Measurements from ENCODE around the gene SLC45A3.

The SLC45A3 gene

GRCh38 chr1:205701420-205701819, 21.1 kb upstream of the SLC45A3 start:
- DNase-seq (ENCODE audit: low read depth in 1 of 2, low spot score in 1 of 2) = no peak

DNA sequence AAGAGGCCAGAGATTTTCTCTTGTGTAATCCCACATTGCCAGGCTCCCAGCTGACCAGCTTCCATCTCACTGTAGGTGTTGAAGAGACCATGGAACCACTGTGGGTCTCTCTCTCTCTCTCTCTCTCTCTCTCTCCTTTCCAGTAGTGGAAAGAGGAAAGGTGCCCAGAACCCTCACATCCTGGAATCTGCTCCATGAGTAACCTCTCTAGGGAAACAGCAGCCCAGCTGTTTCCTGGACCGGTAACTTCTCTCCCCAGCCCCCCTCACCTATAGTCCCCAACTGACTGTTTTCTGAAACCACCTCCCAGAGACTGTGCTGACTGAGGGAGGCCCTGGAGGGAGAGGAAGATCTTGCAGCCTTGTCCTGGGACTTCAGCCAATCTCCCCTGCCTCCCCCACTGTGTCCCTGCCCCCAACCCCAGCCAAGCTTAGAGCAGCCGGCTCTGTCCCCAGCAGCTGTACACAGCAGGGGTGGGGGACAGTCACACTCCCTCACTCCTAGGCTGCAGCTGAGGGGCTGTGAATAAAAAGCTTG, 20.6 kb upstream of the SLC45A3 start:
- no peak for DNase-seq (ENCODE audit: low read depth in 1 of 2, low spot score in 1 of 2)

- no peak for DNase-seq (ENCODE audit: low read depth in 1 of 2, low spot score in 1 of 2)
Observed at GRCh38 chr1:205699416-205699815, 19.1 kb upstream of the SLC45A3 start.

- DNase-seq (ENCODE audit: low read depth in 1 of 2, low spot score in 1 of 2) = no peak
Observed at GRCh38 chr1:205698921-205699320, 18.6 kb upstream of the SLC45A3 start.

GRCh38 chr1:205693421-205693991, 13.2 kb upstream of the SLC45A3 start:
- no peak for DNase-seq (ENCODE audit: low read depth in 1 of 2, low spot score in 1 of 2)

DNA sequence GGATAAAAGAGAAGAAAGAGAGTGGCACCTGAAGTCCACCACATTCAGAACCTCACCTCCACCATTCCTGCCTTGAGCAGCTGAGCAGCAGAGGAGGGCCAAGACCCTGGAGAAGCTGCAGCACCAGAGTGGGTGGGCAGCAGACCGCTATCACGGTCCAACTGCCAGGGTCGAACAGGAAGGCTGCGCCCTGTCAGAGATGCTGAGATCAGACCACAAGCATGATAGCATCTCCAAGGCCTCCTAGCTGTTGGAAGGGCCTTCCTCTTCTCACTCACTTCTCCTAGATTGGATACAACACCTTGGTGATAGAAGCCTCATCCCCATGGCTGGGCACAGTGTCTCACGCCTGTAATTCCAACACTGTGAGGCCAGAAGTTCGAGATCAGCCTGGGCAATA, 12.1 kb upstream of the SLC45A3 start:
- DNase-seq (ENCODE audit: low read depth in 1 of 2, low spot score in 1 of 2) = no peak

DNA sequence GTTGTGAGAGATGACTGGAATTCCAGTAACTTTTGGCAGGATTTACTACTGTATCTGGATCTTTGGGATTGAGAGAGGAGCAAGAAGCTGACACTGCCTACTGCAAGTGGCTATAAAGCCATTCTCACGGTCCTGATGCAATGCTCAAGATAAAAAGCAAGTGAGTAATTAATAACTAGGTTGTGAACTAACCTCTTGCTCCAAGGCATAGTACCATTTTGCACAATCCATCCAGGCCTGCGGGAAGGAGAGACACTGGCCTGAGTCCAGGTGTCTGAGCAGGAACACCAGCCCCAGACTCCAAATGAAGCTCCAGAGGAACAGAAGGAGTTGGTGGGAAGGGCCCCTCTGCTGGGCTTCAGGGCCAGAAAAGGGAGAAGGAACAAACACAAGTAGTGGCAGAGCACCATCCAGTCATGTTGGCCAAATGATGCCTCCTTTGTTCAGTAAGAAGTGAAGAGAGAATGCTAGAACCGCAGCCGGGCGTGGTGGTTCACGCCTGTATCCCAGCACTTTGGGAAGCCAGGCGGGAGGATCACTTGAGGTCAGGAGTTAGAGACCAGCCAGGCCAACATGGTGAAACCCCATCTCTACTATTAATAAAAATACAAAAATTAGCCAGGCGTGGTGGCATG, 9.9 kb upstream of the SLC45A3 start:
- no peak for DNase-seq (ENCODE audit: low read depth in 1 of 2, low spot score in 1 of 2)

DNA sequence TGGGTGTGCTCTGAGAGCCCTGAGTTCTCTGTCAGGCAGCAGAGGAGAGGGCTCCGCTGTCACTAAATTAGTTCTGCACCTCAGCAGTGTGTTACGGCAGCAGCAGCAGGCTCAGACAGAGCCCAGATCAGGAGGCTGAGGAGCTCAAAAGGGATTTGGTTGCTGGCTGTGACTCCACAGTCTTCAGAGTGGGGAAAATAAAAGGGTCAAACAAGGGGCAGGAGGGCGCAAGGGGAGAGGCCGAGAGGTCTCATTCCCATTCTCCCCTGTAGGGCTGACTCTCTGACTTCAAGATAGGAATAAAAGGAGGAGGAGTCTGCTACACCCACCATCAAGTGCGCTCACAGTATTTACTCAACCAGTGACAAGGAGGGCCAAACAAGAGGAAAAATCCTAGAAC, 9.2 kb upstream of the SLC45A3 start:
- no peak for DNase-seq (ENCODE audit: low read depth in 1 of 2, low spot score in 1 of 2)

- no peak for DNase-seq (ENCODE audit: low read depth in 1 of 2, low spot score in 1 of 2)
Observed at GRCh38 chr1:205688171-205689080, 8.1 kb upstream of the SLC45A3 start.

DNA sequence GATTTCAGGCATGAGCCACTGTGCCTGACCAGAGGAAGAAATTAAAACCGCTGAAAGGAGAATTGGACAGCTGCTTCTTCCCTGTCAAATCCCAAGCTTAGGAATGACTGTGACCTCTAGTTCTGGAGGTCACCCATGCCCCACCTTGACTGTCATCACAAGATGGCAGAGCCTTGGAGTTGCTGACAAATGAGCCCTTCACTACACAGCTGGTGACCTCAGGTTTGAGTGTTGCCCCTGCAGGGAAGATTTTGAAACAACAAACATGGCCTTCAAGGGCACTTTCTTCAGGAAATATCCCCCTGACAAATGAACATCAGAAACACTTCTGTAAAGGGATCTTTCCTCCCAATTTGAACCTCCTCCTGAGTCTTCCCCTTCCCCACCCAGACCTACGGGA, 6.9 kb upstream of the SLC45A3 start:
- DNase-seq (ENCODE audit: low read depth in 1 of 2, low spot score in 1 of 2) = no peak

GRCh38 chr1:205681364-205681763, 1.1 kb upstream of the SLC45A3 start:
- DNase-seq (ENCODE audit: low read depth in 1 of 2, low spot score in 1 of 2) = no peak

DNA sequence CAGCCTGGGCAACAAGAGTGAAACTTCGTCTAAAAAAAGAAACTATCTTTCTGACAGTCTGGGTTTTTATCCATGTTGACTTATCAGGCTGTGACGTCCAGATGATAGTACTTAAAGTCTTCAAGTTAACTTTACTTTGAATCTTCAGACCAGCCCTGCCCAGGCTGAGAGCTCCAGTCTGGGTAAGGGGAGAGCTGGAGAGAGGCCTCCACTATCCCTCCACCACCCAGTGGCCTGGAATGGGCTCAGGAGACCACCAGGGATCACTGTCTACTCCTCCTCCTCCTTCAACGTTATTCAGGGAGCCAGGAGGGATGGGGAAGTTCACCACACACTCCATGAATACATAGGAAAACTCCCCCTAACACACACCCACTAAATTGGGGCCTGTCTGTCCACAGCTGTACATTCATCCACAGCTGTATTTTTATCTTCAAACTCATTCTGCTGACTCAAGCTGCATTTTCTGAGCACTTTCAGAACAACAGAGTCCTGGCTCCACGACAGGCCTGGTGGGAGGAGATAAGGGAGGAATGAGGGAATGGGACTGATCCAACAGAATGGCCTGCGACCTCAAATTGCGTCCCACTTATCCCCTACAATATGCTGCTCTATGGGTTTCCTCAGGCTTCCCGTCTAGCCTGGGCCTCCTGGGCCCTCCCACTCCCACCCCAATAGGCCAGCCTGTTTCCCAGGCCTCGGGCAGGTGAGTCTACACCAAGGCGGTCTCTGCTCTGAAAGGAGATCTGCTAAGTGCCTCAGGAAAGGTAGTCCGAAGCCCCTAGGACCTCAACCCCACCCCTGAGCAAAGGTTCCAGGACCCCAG, 1.8 kb downstream of the SLC45A3 start:
- no peak for DNase-seq (ENCODE audit: low read depth in 1 of 2, low spot score in 1 of 2)

DNA sequence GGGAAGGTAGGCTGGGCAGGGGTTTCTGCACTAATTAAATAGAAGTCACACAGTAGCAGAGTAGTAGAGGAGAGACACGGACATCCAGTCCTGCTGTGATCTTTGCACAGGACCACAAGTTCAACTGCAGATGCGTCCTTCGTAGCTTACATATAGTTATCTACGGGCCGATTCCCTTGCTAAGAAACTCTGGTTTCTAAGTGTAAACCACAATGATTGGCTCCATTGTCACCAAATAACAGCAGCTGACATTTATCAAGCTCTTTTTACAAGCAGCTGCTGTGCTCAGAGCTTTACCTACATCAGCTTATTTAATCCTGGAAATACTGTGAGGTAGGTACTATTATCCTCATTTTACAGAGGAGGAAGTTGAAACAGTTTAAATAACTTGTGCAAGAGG, 3.1 kb downstream of the SLC45A3 start:
- no peak for DNase-seq (ENCODE audit: low read depth in 1 of 2, low spot score in 1 of 2)

DNA sequence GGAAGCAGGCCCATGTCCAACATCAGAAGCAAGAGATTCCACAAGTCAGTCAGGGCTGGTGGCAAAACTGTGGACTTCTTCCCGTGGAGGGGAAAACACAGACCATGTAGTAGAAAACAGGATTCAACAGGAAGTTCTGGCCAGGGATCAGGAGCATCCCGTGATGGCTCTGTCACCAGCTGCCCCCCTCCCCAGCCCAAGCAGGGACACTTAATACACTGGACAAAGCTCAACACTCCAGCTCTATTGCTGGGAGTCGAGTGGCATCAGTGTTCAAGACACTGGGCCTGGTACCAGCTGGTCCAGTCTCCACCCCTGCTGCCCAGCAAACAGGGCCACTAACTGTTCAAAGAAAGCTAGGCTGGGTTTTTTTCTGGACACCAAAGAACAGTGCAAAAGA, 3.7 kb downstream of the SLC45A3 start:
- no peak for DNase-seq (ENCODE audit: low read depth in 1 of 2, low spot score in 1 of 2)

GRCh38 chr1:205676002-205676401, 4.3 kb downstream of the SLC45A3 start:
- DNase-seq (ENCODE audit: low read depth in 1 of 2, low spot score in 1 of 2) = no peak

DNA sequence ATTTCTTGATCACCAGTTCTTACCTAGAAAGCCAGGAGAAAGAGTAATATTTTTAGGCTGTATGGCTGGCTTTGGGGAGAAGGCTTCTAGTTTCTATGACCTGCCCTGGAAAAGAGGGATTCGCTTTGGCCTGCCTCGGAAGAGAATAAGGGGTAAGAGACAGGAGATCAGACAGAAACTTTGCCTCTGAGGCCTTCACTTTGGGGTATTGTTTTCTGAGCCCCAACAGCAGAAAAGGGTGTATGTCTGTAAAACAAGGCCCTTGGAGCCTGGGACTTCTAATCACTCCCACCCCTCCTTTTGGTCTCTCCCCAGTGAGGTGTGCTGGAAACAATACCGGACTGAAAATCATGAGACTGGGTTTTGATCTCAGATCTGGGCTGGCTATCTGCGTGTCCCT, 5.1 kb downstream of the SLC45A3 start:
- no peak for DNase-seq (ENCODE audit: low read depth in 1 of 2, low spot score in 1 of 2)

DNA sequence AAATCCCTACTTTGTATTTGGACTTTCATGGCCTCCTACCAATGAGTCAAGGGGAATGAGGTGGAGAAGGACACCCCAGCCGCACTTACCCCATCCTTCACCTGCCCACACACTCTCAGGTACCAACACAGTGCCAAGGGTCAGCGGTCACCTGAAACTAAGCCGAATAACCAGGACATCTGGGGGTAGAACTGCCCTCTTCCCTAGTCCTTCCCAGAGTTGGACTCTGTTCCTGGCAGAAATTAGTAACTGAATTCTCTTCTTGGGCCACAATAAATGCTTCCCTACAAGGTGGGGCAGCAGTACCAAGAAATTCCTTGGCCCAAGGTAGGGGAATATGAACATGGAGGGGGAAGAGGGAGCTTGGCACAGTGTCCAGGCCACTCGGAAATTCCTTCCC, 7.3 kb downstream of the SLC45A3 start:
- DNase-seq (ENCODE audit: low read depth in 1 of 2, low spot score in 1 of 2) = no peak

DNA sequence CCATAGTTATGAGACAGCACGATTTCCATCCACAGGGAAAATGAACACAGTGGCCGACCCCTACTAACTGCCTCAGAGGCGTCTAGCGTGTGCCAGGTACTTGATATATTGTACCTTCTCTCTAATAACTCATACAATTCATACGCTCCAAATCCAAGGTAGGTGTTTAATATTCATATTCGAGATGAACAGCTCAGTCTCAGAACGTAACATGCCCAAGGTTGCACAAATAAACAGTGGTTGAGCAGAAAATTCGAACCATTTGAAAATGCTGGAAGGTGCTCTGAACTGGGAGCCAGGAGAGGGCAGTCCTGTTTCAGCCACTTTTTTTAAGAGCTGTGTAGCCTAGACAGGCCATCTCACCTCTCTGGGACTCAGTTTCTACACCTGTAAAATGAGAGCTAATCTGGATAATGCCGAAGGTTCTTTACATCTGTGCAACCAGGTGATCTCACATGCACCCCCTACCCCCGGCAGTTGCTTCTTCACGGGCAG, 7.9 kb downstream of the SLC45A3 start:
- no peak for DNase-seq (ENCODE audit: low read depth in 1 of 2, low spot score in 1 of 2)

DNA sequence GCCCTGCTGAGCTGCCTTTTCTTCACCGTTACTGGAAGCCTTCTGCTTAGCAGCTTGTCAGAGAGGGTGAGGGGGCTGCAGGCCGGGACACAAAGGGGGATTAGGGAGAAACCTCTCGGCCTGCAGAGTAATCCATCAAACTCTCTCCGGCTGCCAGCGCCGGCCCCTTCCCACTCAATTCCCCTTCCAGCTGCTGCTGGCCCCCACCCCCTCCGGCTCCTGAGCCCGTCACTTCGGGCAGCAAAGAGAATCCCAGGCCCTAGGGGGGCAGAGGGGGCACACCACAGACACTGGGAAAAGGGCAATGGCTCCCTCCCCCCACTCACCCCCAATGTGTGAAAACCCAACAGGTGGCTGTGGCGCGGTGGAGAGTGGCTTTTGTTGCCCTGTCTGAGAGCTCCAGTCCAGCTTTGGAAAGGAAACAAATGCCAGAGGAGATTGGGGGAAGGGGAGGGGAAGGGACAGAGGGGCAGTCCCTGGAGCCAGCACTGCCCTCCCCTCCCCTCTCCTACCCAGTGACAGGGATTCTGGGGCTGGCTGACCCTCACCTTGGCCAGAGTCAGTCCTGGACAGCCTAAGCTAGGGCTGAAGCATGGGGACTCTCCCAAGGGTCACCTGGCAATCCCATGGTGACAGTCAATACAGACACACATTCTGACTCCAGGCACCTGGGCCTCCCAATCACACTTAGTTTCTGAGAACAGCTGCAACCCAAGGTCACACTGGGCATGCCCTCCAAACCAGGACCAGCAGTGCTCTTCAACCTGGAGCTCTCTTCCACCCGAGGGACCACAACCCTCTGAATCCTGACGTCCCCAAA, 9.5 kb downstream of the SLC45A3 start:
- DNase-seq (ENCODE audit: low read depth in 1 of 2, low spot score in 1 of 2) = no peak

- no peak for DNase-seq (ENCODE audit: low read depth in 1 of 2, low spot score in 1 of 2)
Observed at GRCh38 chr1:205670150-205670446, 10.2 kb downstream of the SLC45A3 start.

All from activated CD4-positive, alpha-beta T cell treated with anti-CD3 and anti-CD28 coated beads, Interleukin-2, amount 50 U/mL, for 24 hours (primary cell).